Loucy (cell line): ENCODE measurements around the gene PTPN2.

Experiments
- H2AFZ ChIP-seq: fragments of 200-600 bp; sonication (generic); 2 replicates; pipeline ENCODE4 v1.6.0; 2016; ENCODE audit warnings: antibody characterized with exemption, mild to moderate bottlenecking, low read length, moderate library complexity
- H3F3A ChIP-seq: fragments of 200-600 bp; 2 replicates; pipeline ENCODE4 v1.6.0; 2016; ENCODE audit warnings: antibody characterized with exemption, low read depth, mild to moderate bottlenecking
- H3K27me3 ChIP-seq: fragments of 200-600 bp; sonication (generic); 2 replicates; pipeline ENCODE4 v1.6.1; 2014; ENCODE audit warnings: low read length, mild to moderate bottlenecking; ENCODE audit not compliant: insufficient read depth, poor library complexity, severe bottlenecking
- H3K36me3 ChIP-seq: fragments of 200-600 bp; sonication (generic); 2 replicates; pipeline ENCODE4 v1.6.1; 2016; ENCODE audit warnings: low read length; ENCODE audit not compliant: insufficient read depth
- H3K4me1 ChIP-seq: fragments of 200-600 bp; sonication (generic); 2 replicates; pipeline ENCODE4 v1.5.1; 2014; ENCODE audit warnings: low read length, mild to moderate bottlenecking; ENCODE audit not compliant: insufficient read depth, poor library complexity, severe bottlenecking
- H3K4me2 ChIP-seq: fragments of 200-600 bp; sonication (generic); 2 replicates; pipeline ENCODE4 v1.6.0; 2014; ENCODE audit warnings: antibody characterized with exemption, low read length, low read depth, mild to moderate bottlenecking; ENCODE audit not compliant: poor library complexity, severe bottlenecking
- H3K4me3 ChIP-seq: fragments of 200-600 bp; sonication (generic); 2 replicates; pipeline ENCODE4 v1.5.1; 2014; ENCODE audit warnings: low read length, mild to moderate bottlenecking, mixed read lengths; ENCODE audit not compliant: poor library complexity, severe bottlenecking
- H3K79me2 ChIP-seq: fragments of 200-600 bp; sonication (generic); 2 replicates; pipeline ENCODE4 v1.6.1; 2014; ENCODE audit warnings: low read length; ENCODE audit not compliant: insufficient read depth
- H3K9ac ChIP-seq: fragments of 200-600 bp; sonication (generic); 2 replicates; pipeline ENCODE4 v1.6.0; 2014; ENCODE audit warnings: mild to moderate bottlenecking, low read depth, low read length, moderate library complexity; ENCODE audit not compliant: poor library complexity, severe bottlenecking
- H3K9me2 ChIP-seq: fragments of 200-600 bp; sonication (generic); replicated peaks from 2 replicates; pipeline ENCODE4 v1.6.1; 2016; ENCODE audit warnings: low read depth, low read length, mixed read lengths
- H3K9me3 ChIP-seq: fragments of 200-600 bp; sonication (generic); 2 replicates; pipeline ENCODE4 v1.6.1; 2014; ENCODE audit warnings: mild to moderate bottlenecking, antibody characterized with exemption, low read length, low read depth; ENCODE audit not compliant: insufficient read depth
- H4K20me1 ChIP-seq: fragments of 200-600 bp; sonication (generic); 2 replicates; pipeline ENCODE4 v1.6.0; 2014; ENCODE audit warnings: antibody characterized with exemption, low read length, mild to moderate bottlenecking; ENCODE audit not compliant: insufficient read depth, poor library complexity, severe bottlenecking
- EZH2phosphoT487 ChIP-seq: fragments of 200-600 bp; IDR thresholded peaks from 2 replicates; pipeline ENCODE4 v1.6.1; 2018; ENCODE audit warnings: antibody characterized with exemption, mild to moderate bottlenecking, moderate library complexity, borderline replicate concordance
- TF ChIP-seq, protein P1 (sequence below): fragments of 200-600 bp; sonication (generic); conservative IDR thresholded peaks from 2 replicates; pipeline ENCODE4 v1.5.1; 2014; ENCODE audit warnings: mild to moderate bottlenecking, antibody characterized with exemption, low read length

Gene PTPN2

GRCh38 chr18:12821408-12821807 is 62.6 kb downstream of the PTPN2 start:
- Histone ChIP-seq H3K4me2 (no peak overlapping the region), H3K79me2 (no peaks in the 10 kb centered on the region), H3K9me2 (no peaks in the 10 kb centered on the region), H4K20me1 (no peaks in the 10 kb centered on the region), H3K4me1 (no peaks in the 10 kb centered on the region), H3K27me3 (no peaks in the 10 kb centered on the region), H3K9me3 (no peaks in the 10 kb centered on the region), H2AFZ (no peak overlapping the region), H3K9ac (no peak overlapping the region), H3K36me3 (peaks cover 55% of the 10 kb centered on the region; the same call in 1 of the 2 replicates), H3F3A (no peaks in the 10 kb centered on the region), H3K4me3 (no peak overlapping the region)
- TF ChIP-seq, protein P1, sequence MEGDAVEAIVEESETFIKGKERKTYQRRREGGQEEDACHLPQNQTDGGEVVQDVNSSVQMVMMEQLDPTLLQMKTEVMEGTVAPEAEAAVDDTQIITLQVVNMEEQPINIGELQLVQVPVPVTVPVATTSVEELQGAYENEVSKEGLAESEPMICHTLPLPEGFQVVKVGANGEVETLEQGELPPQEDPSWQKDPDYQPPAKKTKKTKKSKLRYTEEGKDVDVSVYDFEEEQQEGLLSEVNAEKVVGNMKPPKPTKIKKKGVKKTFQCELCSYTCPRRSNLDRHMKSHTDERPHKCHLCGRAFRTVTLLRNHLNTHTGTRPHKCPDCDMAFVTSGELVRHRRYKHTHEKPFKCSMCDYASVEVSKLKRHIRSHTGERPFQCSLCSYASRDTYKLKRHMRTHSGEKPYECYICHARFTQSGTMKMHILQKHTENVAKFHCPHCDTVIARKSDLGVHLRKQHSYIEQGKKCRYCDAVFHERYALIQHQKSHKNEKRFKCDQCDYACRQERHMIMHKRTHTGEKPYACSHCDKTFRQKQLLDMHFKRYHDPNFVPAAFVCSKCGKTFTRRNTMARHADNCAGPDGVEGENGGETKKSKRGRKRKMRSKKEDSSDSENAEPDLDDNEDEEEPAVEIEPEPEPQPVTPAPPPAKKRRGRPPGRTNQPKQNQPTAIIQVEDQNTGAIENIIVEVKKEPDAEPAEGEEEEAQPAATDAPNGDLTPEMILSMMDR: no peak
- TF ChIP-seq EZH2phosphoT487: no peak

DNA sequence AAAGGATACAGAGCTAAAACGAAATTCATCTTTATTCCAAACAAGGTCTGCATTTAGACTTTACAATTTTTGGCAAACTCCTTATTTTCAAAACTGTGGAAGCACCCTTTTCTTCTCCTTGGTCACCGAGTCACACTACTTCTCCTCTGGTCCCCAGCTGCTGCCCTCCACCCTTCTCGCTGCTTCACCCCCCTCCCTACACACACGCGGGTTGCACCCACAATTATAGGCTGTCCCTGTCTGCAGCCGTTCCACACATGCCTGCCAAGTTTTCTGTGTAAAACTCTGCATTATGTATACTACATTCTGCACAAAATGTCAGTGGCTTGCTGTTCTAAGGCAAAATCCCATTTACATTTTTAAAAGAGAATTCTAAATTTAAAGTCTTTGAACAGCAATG is 63.5 kb downstream of the PTPN2 start:
- Histone ChIP-seq H3K9me2 (no peaks in the 10 kb centered on the region), H3K36me3 (peaks cover 59% of the 10 kb centered on the region; the same call in 1 of the 2 replicates), H3K9ac (no peak overlapping the region), H2AFZ (no peak overlapping the region), H3K27me3 (no peaks in the 10 kb centered on the region), H3K4me2 (no peak overlapping the region), H3K9me3 (no peaks in the 10 kb centered on the region), H3K79me2 (no peaks in the 10 kb centered on the region), H3K4me1 (no peaks in the 10 kb centered on the region), H4K20me1 (no peaks in the 10 kb centered on the region), H3K4me3 (no peak overlapping the region), H3F3A (no peaks in the 10 kb centered on the region)
- TF ChIP-seq EZH2phosphoT487: no peak
- TF ChIP-seq, protein P1: no peak

DNA sequence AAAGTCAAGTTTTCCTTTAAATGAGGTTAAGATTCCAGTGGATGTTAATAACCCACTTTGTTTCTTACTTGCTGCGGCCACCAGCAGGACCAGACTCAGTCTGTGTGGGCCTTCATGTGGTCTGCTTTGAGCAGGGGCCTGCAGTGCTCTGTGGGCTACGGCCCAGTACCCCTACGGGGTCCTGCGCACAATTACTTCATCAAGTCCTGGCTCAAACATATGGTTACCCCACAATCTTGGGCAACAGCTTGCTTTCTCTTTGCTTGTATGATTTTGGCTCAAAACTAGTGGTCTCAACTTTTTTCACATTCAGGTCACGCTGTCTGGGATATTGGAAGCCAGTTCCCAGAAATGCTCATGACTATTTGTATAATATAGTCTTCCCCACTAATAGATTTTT is 64.2 kb downstream of the PTPN2 start:
- H3K27me3 ChIP-seq: no peaks in the 10 kb centered on the region
- H3F3A ChIP-seq: no peaks in the 10 kb centered on the region
- H3K79me2 ChIP-seq: no peaks in the 10 kb centered on the region
- H4K20me1 ChIP-seq: no peaks in the 10 kb centered on the region
- peaks cover 55% of the 10 kb centered on the region; the same call in 1 of the 2 replicates for H3K36me3 ChIP-seq
- H2AFZ ChIP-seq: no peak overlapping the region
- H3K4me1 ChIP-seq: no peaks in the 10 kb centered on the region
- H3K4me2 ChIP-seq: no peak overlapping the region
- H3K9me3 ChIP-seq: no peaks in the 10 kb centered on the region
- no peak for TF ChIP-seq EZH2phosphoT487
- TF ChIP-seq, protein P1: no peak
- no peaks in the 10 kb centered on the region for H3K9me2 ChIP-seq
- no peak overlapping the region for H3K9ac ChIP-seq
- H3K4me3 ChIP-seq: no peak overlapping the region
